ENCODE results near the gene COPE.

DNA sequence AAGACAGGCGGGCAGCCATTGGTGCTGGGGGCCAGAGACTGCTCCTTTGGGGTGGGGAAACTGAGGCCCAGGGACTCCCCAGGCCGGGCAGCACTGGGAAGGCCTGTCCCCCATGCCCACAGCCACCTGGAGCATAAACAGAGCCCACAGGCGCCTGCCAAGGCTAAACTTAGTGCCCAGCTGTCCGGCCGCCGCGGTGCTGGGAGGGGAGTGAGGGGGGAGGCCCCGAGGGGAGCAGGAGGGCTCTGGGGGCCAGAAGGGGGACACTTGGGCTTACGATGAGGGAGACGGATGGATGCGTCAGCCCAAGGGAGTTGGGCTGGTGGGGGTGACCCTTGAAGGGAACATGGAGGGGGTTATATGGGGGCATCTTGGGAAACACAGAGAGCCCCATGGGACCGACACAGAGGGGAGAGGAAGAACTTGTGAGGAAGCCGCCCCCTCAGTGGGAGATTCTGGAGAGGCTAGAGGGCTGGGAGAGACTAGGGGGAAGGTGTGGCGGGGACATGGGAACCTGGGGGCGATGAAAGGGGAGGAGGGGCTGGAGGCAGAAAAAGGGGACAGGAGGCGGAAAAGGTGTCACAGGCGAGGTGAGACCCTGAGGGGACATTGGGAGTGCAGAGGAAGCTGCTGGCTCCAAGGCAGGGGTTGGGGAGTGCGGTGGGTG is 25.5 kb downstream of the COPE start:
- TF ChIP-seq, protein P1, sequence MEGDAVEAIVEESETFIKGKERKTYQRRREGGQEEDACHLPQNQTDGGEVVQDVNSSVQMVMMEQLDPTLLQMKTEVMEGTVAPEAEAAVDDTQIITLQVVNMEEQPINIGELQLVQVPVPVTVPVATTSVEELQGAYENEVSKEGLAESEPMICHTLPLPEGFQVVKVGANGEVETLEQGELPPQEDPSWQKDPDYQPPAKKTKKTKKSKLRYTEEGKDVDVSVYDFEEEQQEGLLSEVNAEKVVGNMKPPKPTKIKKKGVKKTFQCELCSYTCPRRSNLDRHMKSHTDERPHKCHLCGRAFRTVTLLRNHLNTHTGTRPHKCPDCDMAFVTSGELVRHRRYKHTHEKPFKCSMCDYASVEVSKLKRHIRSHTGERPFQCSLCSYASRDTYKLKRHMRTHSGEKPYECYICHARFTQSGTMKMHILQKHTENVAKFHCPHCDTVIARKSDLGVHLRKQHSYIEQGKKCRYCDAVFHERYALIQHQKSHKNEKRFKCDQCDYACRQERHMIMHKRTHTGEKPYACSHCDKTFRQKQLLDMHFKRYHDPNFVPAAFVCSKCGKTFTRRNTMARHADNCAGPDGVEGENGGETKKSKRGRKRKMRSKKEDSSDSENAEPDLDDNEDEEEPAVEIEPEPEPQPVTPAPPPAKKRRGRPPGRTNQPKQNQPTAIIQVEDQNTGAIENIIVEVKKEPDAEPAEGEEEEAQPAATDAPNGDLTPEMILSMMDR (IDR thresholded peaks at IDR 0.05): no peak
- TF ChIP-seq EZH2 (IDR thresholded peaks at IDR 0.05): no peak

All from neural progenitor cell (in vitro differentiated cells).